ENCODE data around the gene PTBP3.

PTBP3 gene

GRCh38 chr9:112212926-112213325 is 120.5 kb downstream of the PTBP3 start:
- no peak for DNase-seq (ENCODE audit: low read depth)
- H3K4me3 ChIP-seq (ENCODE audit: low read depth, low read length), result no peak overlapping the region
- TF ChIP-seq MAX (IDR thresholded peaks at IDR 0.05; ENCODE audit: low read depth, low read length) (no peak), MYC (IDR thresholded peaks at IDR 0.05; ENCODE audit: low read depth, low read length) (no peak), CTCF (IDR thresholded peaks at IDR 0.05; ENCODE audit: low read depth, low read length) (no peak), POLR2A (IDR thresholded peaks at IDR 0.05; ENCODE audit: extremely low read depth, insufficient read length) (no peak)

- no peak overlapping the region for H3K4me3 ChIP-seq (ENCODE audit: low read depth, low read length)
- no peak for DNase-seq (ENCODE audit: low read depth)
- no peak for TF ChIP-seq MAX (IDR thresholded peaks at IDR 0.05; ENCODE audit: low read depth, low read length)
- TF ChIP-seq CTCF (IDR thresholded peaks at IDR 0.05; ENCODE audit: low read depth, low read length), result no peak
- TF ChIP-seq MYC (IDR thresholded peaks at IDR 0.05; ENCODE audit: low read depth, low read length), result no peak
- no peak for TF ChIP-seq POLR2A (IDR thresholded peaks at IDR 0.05; ENCODE audit: extremely low read depth, insufficient read length)
Measured at GRCh38 chr9:112207451-112207850, 126.0 kb downstream of the PTBP3 start.

- DNase-seq (ENCODE audit: low read depth), result no peak
- no peak for TF ChIP-seq POLR2A (IDR thresholded peaks at IDR 0.05; ENCODE audit: extremely low read depth, insufficient read length)
- no peak for TF ChIP-seq CTCF (IDR thresholded peaks at IDR 0.05; ENCODE audit: low read depth, low read length)
- no peak for TF ChIP-seq MYC (IDR thresholded peaks at IDR 0.05; ENCODE audit: low read depth, low read length)
- TF ChIP-seq MAX (IDR thresholded peaks at IDR 0.05; ENCODE audit: low read depth, low read length), result no peak
- H3K4me3 ChIP-seq (ENCODE audit: low read depth, low read length), result no peak overlapping the region
Measured at GRCh38 chr9:112203536-112203935, 129.9 kb downstream of the PTBP3 start.

- no peak overlapping the region for H3K4me3 ChIP-seq (ENCODE audit: low read depth, low read length)
- DNase-seq (ENCODE audit: low read depth), result no peak
- TF ChIP-seq MYC (IDR thresholded peaks at IDR 0.05; ENCODE audit: low read depth, low read length), result no peak
- no peak for TF ChIP-seq CTCF (IDR thresholded peaks at IDR 0.05; ENCODE audit: low read depth, low read length)
- no peak for TF ChIP-seq POLR2A (IDR thresholded peaks at IDR 0.05; ENCODE audit: extremely low read depth, insufficient read length)
- TF ChIP-seq MAX (IDR thresholded peaks at IDR 0.05; ENCODE audit: low read depth, low read length), result no peak
Measured at GRCh38 chr9:112200711-112201110, 132.7 kb downstream of the PTBP3 start.

- DNase-seq (ENCODE audit: low read depth), result no peak
- H3K4me3 ChIP-seq (ENCODE audit: low read depth, low read length), result no peak overlapping the region
- TF ChIP-seq MAX (IDR thresholded peaks at IDR 0.05; ENCODE audit: low read depth, low read length), result no peak
- no peak for TF ChIP-seq POLR2A (IDR thresholded peaks at IDR 0.05; ENCODE audit: extremely low read depth, insufficient read length)
- TF ChIP-seq MYC (IDR thresholded peaks at IDR 0.05; ENCODE audit: low read depth, low read length), result no peak
- TF ChIP-seq CTCF (IDR thresholded peaks at IDR 0.05; ENCODE audit: low read depth, low read length), result no peak
Measured at GRCh38 chr9:112198646-112199045, 134.8 kb downstream of the PTBP3 start.

GRCh38 chr9:112194969-112195431 is 138.4 kb downstream of the PTBP3 start:
- DNase-seq (ENCODE audit: low read depth), result no peak
- no peak for TF ChIP-seq MAX (IDR thresholded peaks at IDR 0.05; ENCODE audit: low read depth, low read length)
- H3K4me3 ChIP-seq (ENCODE audit: low read depth, low read length), result no peak overlapping the region

Data from NB4 (cell line).